CD14-positive monocyte (primary cell): ENCODE data around the gene MCF2L. TPM values are rescaled to one million over a fixed set of nuclear protein-coding genes. Genes with fewer than 3 reads are reported as not detected.

Source experiments
- DNase-seq, 3 donors: peaks; one replicate each; pipeline ENCODE4 v3.0.0-alpha.2; 2011 to 2022
- H2AFZ ChIP-seq: 2 replicates; pipeline ENCODE4 v1.6.0; 2012; ENCODE audit warnings: mild to moderate bottlenecking, low read depth, low read length, inconsistent platforms; ENCODE audit not compliant: insufficient read depth, poor library complexity, severe bottlenecking
- H3K27ac ChIP-seq, 2 donors: 1 replicate in 1 of 2; 2 replicates in 1 of 2; pipeline ENCODE4 v1.5.1; 2012 to 2013; ENCODE audit warnings: low read length in 2 of 2, control low read depth in 1 of 2, inconsistent platforms in 1 of 2, low read depth in 1 of 2, mild to moderate bottlenecking in 1 of 2
- H3K27me3 ChIP-seq, 2 donors: one replicate each; pipeline versions ENCODE4 v1.6.0 to v1.6.1; 2011 to 2013; ENCODE audit warnings: low read length in 2 of 2; ENCODE audit not compliant: control insufficient read depth in 2 of 2, insufficient read depth in 2 of 2
- H3K36me3 ChIP-seq, 2 donors: replicated peaks in 1 of 2; 1 replicate in 1 of 2; 2 replicates in 1 of 2; pipeline versions ENCODE4 v1.5.1 to v1.6.1; 2012 to 2013; ENCODE audit warnings: low read length in 2 of 2, control low read depth in 1 of 2, inconsistent platforms in 1 of 2, mild to moderate bottlenecking in 1 of 2; ENCODE audit not compliant: insufficient read depth in 2 of 2, control insufficient read depth in 1 of 2
- H3K4me1 ChIP-seq, 2 donors: 1 replicate in 1 of 2; 2 replicates in 1 of 2; pipeline versions ENCODE4 v1.5.1 to v1.6.1; 2012 to 2013; ENCODE audit warnings: low read length in 2 of 2, control low read depth in 1 of 2, inconsistent platforms in 1 of 2, mild to moderate bottlenecking in 1 of 2, moderate library complexity in 1 of 2; ENCODE audit not compliant: insufficient read depth in 2 of 2, control insufficient read depth in 1 of 2
- H3K4me2 ChIP-seq: replicated peaks from 2 replicates; pipeline ENCODE3; 2012; ENCODE audit warnings: low read length, moderate library complexity, mild to moderate bottlenecking; ENCODE audit not compliant: poor library complexity, severe bottlenecking; ENCODE audit errors: extremely low read depth
- H3K4me3 ChIP-seq, 3 experiments: fragments of 200-600 bp in 1 of 3; sonication (generic) in 1 of 3; replicated peaks in 1 of 3; 1 replicate in 2 of 3; 2 replicates in 1 of 3; pipeline ENCODE4 v1.5.1; 2011 to 2013; ENCODE audit warnings: low read length in 3 of 3, mild to moderate bottlenecking in 3 of 3, control low read depth in 2 of 3, low read depth in 2 of 3, inconsistent platforms in 1 of 3, moderate library complexity in 1 of 3
- H3K79me2 ChIP-seq: 2 replicates; pipeline ENCODE4 v1.6.0; 2012; ENCODE audit warnings: mild to moderate bottlenecking, control low read depth, inconsistent platforms, low read length, moderate library complexity; ENCODE audit not compliant: insufficient read depth
- H3K9ac ChIP-seq: 2 replicates; pipeline ENCODE4 v1.6.0; 2017; ENCODE audit warnings: low read length, mild to moderate bottlenecking; ENCODE audit not compliant: insufficient read depth, poor library complexity, severe bottlenecking
- H3K9me3 ChIP-seq, 2 donors: replicated peaks in 1 of 2; 1 replicate in 1 of 2; 2 replicates in 1 of 2; pipeline versions ENCODE4 v1.5.1 to v1.6.1; 2012 to 2013; ENCODE audit warnings: low read length in 2 of 2, control low read depth in 1 of 2; ENCODE audit not compliant: control insufficient read depth in 1 of 2, insufficient read depth in 1 of 2
- H4K20me1 ChIP-seq: 2 replicates; pipeline ENCODE4 v1.6.0; 2012; ENCODE audit warnings: mild to moderate bottlenecking, low read length, control low read depth, moderate library complexity; ENCODE audit not compliant: insufficient read depth
- H3K27ac Mint-ChIP-seq, 7 donors: one replicate each; pipeline ENCODE4 v1.8.0; 2020; ENCODE audit warnings: mild to moderate bottlenecking in 7 of 7, mixed read lengths in 7 of 7, moderate library complexity in 6 of 7, inconsistent platforms in 2 of 7
- H3K27me3 Mint-ChIP-seq, 3 donors: one replicate each; pipeline ENCODE4 v1.8.0; 2021 to 2022; ENCODE audit warnings: low read depth in 3 of 3, mild to moderate bottlenecking in 3 of 3, mixed read lengths in 3 of 3, moderate library complexity in 3 of 3, inconsistent platforms in 1 of 3
- H3K36me3 Mint-ChIP-seq, 2 donors: one replicate each; pipeline ENCODE4 v1.8.0; 2020; ENCODE audit warnings: mixed read lengths in 2 of 2, inconsistent platforms in 1 of 2, mild to moderate bottlenecking in 1 of 2
- H3K4me1 Mint-ChIP-seq: one replicate; pipeline ENCODE4 v1.8.0; 2020; ENCODE audit warnings: mild to moderate bottlenecking, mixed read lengths
- H3K4me3 Mint-ChIP-seq, 2 donors: one replicate each; pipeline ENCODE4 v1.8.0; 2020; ENCODE audit warnings: mild to moderate bottlenecking in 2 of 2, mixed read lengths in 2 of 2, moderate library complexity in 1 of 2
- H3K9me3 Mint-ChIP-seq, 7 donors: one replicate each; pipeline ENCODE4 v1.8.0; 2020 to 2022; ENCODE audit warnings: mixed read lengths in 7 of 7, mild to moderate bottlenecking in 6 of 7, moderate library complexity in 6 of 7, inconsistent platforms in 2 of 7
- WGBS: methylation state at CpG from one replicate; pipeline ENCODE4 v1.1.5; 2013; ENCODE audit warnings: missing lambda C conversion rate; ENCODE audit not compliant: insufficient coverage; 5-methylcytosine and 5-hydroxymethylcytosine counted together
- intact Hi-C, 2 donors: fragments of 100-400 bp; cut with micrococcal nuclease; formaldehyde crosslinking; loops; one replicate each; pipeline versions ENCODE4 v1.15.0 to v1.15.1; 2023
- polyA plus RNA-seq, 3 donors: library from polyadenylated mRNA; depleted of rRNA in 1 of 3; unstranded in 2 of 3; stranded (reverse) in 1 of 3; fragments of 300-500 nt in 2 of 3; fragments of >200 nt in 1 of 3; fragmentation: Illumina TruSeq in 2 of 3; gene quantifications; 1 replicate in 2 of 3; 2 replicates in 1 of 3; pipeline ENCODE4 v1.2.3, GENCODE V29; 2012 to 2021
- TF ChIP-seq, protein P1 (sequence below): fragments of 200-600 bp; IDR thresholded peaks from one replicate; pipeline ENCODE4 v1.8.0; 2022; ENCODE audit warnings: antibody characterized with exemption, mild to moderate bottlenecking

Gene MCF2L
- polyA plus RNA-seq, 3 donors: not detected

GRCh38 chr13:113047587-113047986 is 78.6 kb downstream of the MCF2L start:
- no peaks in the 10 kb centered on the region for H3K9me3 ChIP-seq
- H3K27me3 ChIP-seq: no peaks in the 10 kb centered on the region
- Mint-ChIP-seq H3K9me3 (no peaks in the 10 kb centered on the region), H3K27me3 (peaks cover 0 to 5% (median 2%) of the 10 kb centered on the region in 3 donors), H3K36me3 (no peaks in the 10 kb centered on the region), H3K4me1 (no peaks in the 10 kb centered on the region), H3K4me3 (no peak overlapping the region), H3K27ac (no peak overlapping the region)
- no peaks in the 10 kb centered on the region for H4K20me1 ChIP-seq
- H3K4me3 ChIP-seq: no peak overlapping the region
- TF ChIP-seq, protein P1, sequence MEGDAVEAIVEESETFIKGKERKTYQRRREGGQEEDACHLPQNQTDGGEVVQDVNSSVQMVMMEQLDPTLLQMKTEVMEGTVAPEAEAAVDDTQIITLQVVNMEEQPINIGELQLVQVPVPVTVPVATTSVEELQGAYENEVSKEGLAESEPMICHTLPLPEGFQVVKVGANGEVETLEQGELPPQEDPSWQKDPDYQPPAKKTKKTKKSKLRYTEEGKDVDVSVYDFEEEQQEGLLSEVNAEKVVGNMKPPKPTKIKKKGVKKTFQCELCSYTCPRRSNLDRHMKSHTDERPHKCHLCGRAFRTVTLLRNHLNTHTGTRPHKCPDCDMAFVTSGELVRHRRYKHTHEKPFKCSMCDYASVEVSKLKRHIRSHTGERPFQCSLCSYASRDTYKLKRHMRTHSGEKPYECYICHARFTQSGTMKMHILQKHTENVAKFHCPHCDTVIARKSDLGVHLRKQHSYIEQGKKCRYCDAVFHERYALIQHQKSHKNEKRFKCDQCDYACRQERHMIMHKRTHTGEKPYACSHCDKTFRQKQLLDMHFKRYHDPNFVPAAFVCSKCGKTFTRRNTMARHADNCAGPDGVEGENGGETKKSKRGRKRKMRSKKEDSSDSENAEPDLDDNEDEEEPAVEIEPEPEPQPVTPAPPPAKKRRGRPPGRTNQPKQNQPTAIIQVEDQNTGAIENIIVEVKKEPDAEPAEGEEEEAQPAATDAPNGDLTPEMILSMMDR: no peak
- H3K79me2 ChIP-seq: no peaks in the 10 kb centered on the region
- intact Hi-C loops: no loop called here
- no peak overlapping the region for H3K27ac ChIP-seq
- WGBS: 96% methylated on average over 31 of the region's 31 CpGs
- H3K9ac ChIP-seq: no peak overlapping the region
- DNase-seq: no peak
- H3K36me3 ChIP-seq: no peaks in the 10 kb centered on the region
- no peaks in the 10 kb centered on the region for H3K4me1 ChIP-seq
- H3K4me2 ChIP-seq: no peak overlapping the region
- no peak overlapping the region for H2AFZ ChIP-seq

DNA sequence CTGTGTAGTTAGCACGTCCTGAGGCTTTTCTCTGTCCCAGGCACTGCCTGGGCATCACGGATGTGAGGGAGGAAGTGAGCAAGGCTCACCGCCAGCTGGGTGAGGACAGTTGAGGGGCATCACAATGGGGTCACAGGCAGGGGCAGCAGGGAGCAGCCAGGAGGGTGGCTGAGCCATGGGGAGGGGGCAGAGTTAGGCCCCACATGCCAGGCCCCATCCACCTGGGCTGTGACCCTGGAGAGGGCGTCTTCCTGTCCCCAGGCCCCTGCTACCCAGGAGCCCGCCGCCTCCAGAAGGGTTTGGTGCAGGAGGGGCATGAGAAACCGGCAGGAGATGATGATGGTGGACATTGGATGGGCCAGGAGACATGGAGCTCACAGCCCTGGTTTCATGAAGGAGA is 79.8 kb downstream of the MCF2L start:
- Mint-ChIP-seq H3K27ac (no peak overlapping the region), H3K4me1 (no peaks in the 10 kb centered on the region), H3K27me3 (peaks cover 0 to 2% (median 2%) of the 10 kb centered on the region in 3 donors), H3K4me3 (peak overlapping the region in 1 of 2 donors; percentile 28), H3K9me3 (no peaks in the 10 kb centered on the region), H3K36me3 (no peaks in the 10 kb centered on the region)
- TF ChIP-seq, protein P1: no peak
- H3K4me1 ChIP-seq: no peaks in the 10 kb centered on the region
- no peak overlapping the region for H3K4me2 ChIP-seq
- H3K36me3 ChIP-seq: no peaks in the 10 kb centered on the region
- no peak overlapping the region for H3K27ac ChIP-seq
- no peak overlapping the region for H3K4me3 ChIP-seq
- H3K27me3 ChIP-seq: no peaks in the 10 kb centered on the region
- 72% methylated on average over 7 of the region's 7 CpGs for WGBS
- intact Hi-C loops: no loop called here
- H2AFZ ChIP-seq: no peak overlapping the region
- H3K9ac ChIP-seq: no peak overlapping the region
- no peaks in the 10 kb centered on the region for H3K9me3 ChIP-seq
- no peaks in the 10 kb centered on the region for H3K79me2 ChIP-seq
- DNase-seq: no peak
- H4K20me1 ChIP-seq: no peaks in the 10 kb centered on the region
